HEK293 (cell line): ENCODE measurements around the gene PIK3AP1.

Experiments used
- CTCF ChIA-PET: fragments of 350-600 bp; formaldehyde crosslinking; extraction: SDS; loops from one replicate; lab custom pipeline; 2021; ENCODE audit warnings: antibody characterized with exemption; lab: Yijun Ruan, JAX
- POLR2A ChIA-PET: fragments of 300-600 bp; formaldehyde crosslinking; extraction: SDS; loops from one replicate; lab custom pipeline; 2020; ENCODE audit warnings: antibody characterized with exemption, inconsistent platforms; lab: Yijun Ruan, JAX
- H3K27ac ChIP-seq: fragments of 200-500 bp; sonication (Bioruptor generic); 2 replicates; pipeline ENCODE4 v1.5.1; 2014; ENCODE audit warnings: low read depth, low read length, control low read depth, inconsistent platforms; ENCODE audit errors: extremely low read depth
- H3K36me3 ChIP-seq, 2 experiments: fragments of 200-500 bp in 1 of 2; sonication (Bioruptor generic) in 1 of 2; 1 replicate in 1 of 2; 2 replicates in 1 of 2; pipeline ENCODE4 v1.5.1; 2014 to 2017; ENCODE audit warnings: inconsistent platforms in 2 of 2, low read length in 2 of 2; ENCODE audit not compliant: control insufficient read depth in 2 of 2, insufficient read depth in 1 of 2
- H3K4me1 ChIP-seq: fragments of 200-500 bp; sonication (Bioruptor generic); 2 replicates; pipeline ENCODE4 v1.5.1; 2014; ENCODE audit warnings: mild to moderate bottlenecking, low read length, inconsistent platforms; ENCODE audit not compliant: control insufficient read depth, insufficient read depth
- H3K4me3 ChIP-seq: 2 replicates; pipeline ENCODE4 v1.5.1; 2011; ENCODE audit warnings: low read depth, mild to moderate bottlenecking, control low read depth, low read length, moderate library complexity
- H3K9me3 ChIP-seq: fragments of 200-500 bp; sonication (Bioruptor generic); 2 replicates; pipeline ENCODE4 v1.5.1; 2014; ENCODE audit warnings: low read depth, low read length, inconsistent platforms; ENCODE audit not compliant: control insufficient read depth, insufficient read depth
- FEZF1 ChIP-seq: fragments of 450-650 bp; formaldehyde crosslinking; IDR thresholded peaks from 2 replicates; pipeline ENCODE4 v1.5.1; 2016; ENCODE audit warnings: missing biosample characterization, missing genetic modification characterization
- PRDM1 ChIP-seq: fragments of 450-650 bp; formaldehyde crosslinking; IDR thresholded peaks from 2 replicates; pipeline ENCODE4; 2016; ENCODE audit warnings: missing biosample characterization, missing genetic modification characterization
- SALL2 ChIP-seq: fragments of 450-650 bp; formaldehyde crosslinking; IDR thresholded peaks from 2 replicates; pipeline ENCODE4 v1.5.0; 2017; ENCODE audit warnings: missing biosample characterization, mild to moderate bottlenecking, missing genetic modification characterization, borderline replicate concordance
- YY2 ChIP-seq: fragments of 450-650 bp; formaldehyde crosslinking; IDR thresholded peaks from 2 replicates; pipeline ENCODE4 v1.5.1; 2016; ENCODE audit warnings: missing biosample characterization, missing genetic modification characterization
- ZNF121 ChIP-seq: fragments of 450-650 bp; formaldehyde crosslinking; IDR thresholded peaks from 2 replicates; pipeline ENCODE4 v1.5.1; 2016; ENCODE audit warnings: missing biosample characterization, missing genetic modification characterization
- ZNF175 ChIP-seq: fragments of 450-650 bp; formaldehyde crosslinking; IDR thresholded peaks from 2 replicates; pipeline ENCODE4 v1.5.1; 2016; ENCODE audit warnings: missing biosample characterization, missing genetic modification characterization
- ZNF26 ChIP-seq: fragments of 450-650 bp; formaldehyde crosslinking; IDR thresholded peaks from 2 replicates; pipeline ENCODE4 v1.5.1; 2016; ENCODE audit warnings: missing biosample characterization, missing genetic modification characterization
- ZNF335 ChIP-seq: fragments of 450-650 bp; formaldehyde crosslinking; conservative IDR thresholded peaks from 2 replicates; pipeline ENCODE4 v1.5.1; 2016; ENCODE audit warnings: missing biosample characterization, missing genetic modification characterization
- ZNF350 ChIP-seq: fragments of 450-650 bp; formaldehyde crosslinking; IDR thresholded peaks from 2 replicates; pipeline ENCODE4 v1.5.0; 2017; ENCODE audit warnings: missing biosample characterization, mild to moderate bottlenecking, missing genetic modification characterization
- ZNF501 ChIP-seq: fragments of 450-650 bp; formaldehyde crosslinking; IDR thresholded peaks from 2 replicates; pipeline ENCODE4 v1.5.1; 2016; ENCODE audit warnings: missing biosample characterization, missing genetic modification characterization
- ZNF529 ChIP-seq: fragments of 450-650 bp; formaldehyde crosslinking; IDR thresholded peaks from 2 replicates; pipeline ENCODE4 v1.5.1; 2017; ENCODE audit warnings: missing genetic modification characterization, missing biosample characterization; ENCODE audit not compliant: insufficient replicate concordance
- ZNF555 ChIP-seq: fragments of 450-650 bp; formaldehyde crosslinking; conservative IDR thresholded peaks from 2 replicates; pipeline ENCODE4 v1.5.1; 2017; ENCODE audit warnings: missing biosample characterization, mild to moderate bottlenecking, missing genetic modification characterization, inconsistent platforms
- TF ChIP-seq, protein P1 (sequence below): fragments of 450-650 bp; formaldehyde crosslinking; IDR thresholded peaks from 2 replicates; pipeline ENCODE4 v1.5.1; 2016; ENCODE audit warnings: missing biosample characterization, missing genetic modification characterization
- TF ChIP-seq, protein P2 (sequence below): fragments of 450-650 bp; formaldehyde crosslinking; IDR thresholded peaks from 2 replicates; pipeline ENCODE4 v1.5.1; 2017; ENCODE audit warnings: missing biosample characterization, missing genetic modification characterization

The PIK3AP1 gene

GRCh38 chr10:96585736-96586418 is 134.4 kb downstream of the PIK3AP1 start (continued):
- TF ChIP-seq ZNF26 (no peak), ZNF350 (tag by site-specific recombination) (no peak), ZNF555 (tag by site-specific recombination) (no peak), FEZF1 (no peak), PRDM1 (tag by site-specific recombination) (peak; percentile 66), YY2 (0 out of 2 replicates have a peak, but pooled peaks have one; percentile 49), ZNF529 (tag by site-specific recombination) (no peak)
- TF ChIP-seq, protein P1, sequence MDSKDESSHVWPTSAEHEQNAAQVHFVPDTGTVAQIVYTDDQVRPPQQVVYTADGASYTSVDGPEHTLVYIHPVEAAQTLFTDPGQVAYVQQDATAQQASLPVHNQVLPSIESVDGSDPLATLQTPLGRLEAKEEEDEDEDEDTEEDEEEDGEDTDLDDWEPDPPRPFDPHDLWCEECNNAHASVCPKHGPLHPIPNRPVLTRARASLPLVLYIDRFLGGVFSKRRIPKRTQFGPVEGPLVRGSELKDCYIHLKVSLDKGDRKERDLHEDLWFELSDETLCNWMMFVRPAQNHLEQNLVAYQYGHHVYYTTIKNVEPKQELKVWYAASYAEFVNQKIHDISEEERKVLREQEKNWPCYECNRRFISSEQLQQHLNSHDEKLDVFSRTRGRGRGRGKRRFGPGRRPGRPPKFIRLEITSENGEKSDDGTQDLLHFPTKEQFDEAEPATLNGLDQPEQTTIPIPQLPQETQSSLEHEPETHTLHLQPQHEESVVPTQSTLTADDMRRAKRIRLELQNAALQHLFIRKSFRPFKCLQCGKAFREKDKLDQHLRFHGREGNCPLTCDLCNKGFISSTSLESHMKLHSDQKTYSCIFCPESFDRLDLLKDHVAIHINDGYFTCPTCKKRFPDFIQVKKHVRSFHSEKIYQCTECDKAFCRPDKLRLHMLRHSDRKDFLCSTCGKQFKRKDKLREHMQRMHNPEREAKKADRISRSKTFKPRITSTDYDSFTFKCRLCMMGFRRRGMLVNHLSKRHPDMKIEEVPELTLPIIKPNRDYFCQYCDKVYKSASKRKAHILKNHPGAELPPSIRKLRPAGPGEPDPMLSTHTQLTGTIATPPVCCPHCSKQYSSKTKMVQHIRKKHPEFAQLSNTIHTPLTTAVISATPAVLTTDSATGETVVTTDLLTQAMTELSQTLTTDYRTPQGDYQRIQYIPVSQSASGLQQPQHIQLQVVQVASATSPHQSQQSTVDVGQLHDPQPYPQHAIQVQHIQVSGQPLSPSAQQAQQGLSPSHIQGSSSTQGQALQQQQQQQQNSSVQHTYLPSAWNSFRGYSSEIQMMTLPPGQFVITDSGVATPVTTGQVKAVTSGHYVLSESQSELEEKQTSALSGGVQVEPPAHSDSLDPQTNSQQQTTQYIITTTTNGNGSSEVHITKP (tag by site-specific recombination): 0 out of 2 replicates have a peak, but pooled peaks have one; percentile 14

- no peak overlapping the region for H3K27ac ChIP-seq
- peak; percentile 71 for TF ChIP-seq ZNF121 (tag by site-specific recombination)
- no peak for TF ChIP-seq SALL2 (tag by site-specific recombination)
- H3K4me3 ChIP-seq: no peak overlapping the region
- H3K36me3 ChIP-seq: no peaks in the 10 kb centered on the region
- ChIA-PET CTCF (interaction anchor here (0.7 to 1.7 kb wide), 2 partner anchors 28 to 427 kb away, joined by 3 to 6 read pairs; no protein-coding TSS in a partner anchor), POLR2A (no interaction called here)
- no peaks in the 10 kb centered on the region for H3K9me3 ChIP-seq
- H3K4me1 ChIP-seq: peaks cover 31% of the 10 kb centered on the region; the same call in 1 of the 2 replicates
Observed at GRCh38 chr10:96584474-96584873, 135.8 kb downstream of the PIK3AP1 start.

GRCh38 chr10:96584035-96584434 is 136.3 kb downstream of the PIK3AP1 start:
- peaks cover 33% of the 10 kb centered on the region; the same call in 1 of the 2 replicates for H3K4me1 ChIP-seq
- CTCF ChIA-PET: interaction anchor here (0.7 kb wide), 1 partner anchor 427 kb away, joined by 3 read pairs; no protein-coding TSS in a partner anchor
- POLR2A ChIA-PET: no interaction called here
- H3K4me3 ChIP-seq: no peak overlapping the region
- no peaks in the 10 kb centered on the region for H3K9me3 ChIP-seq
- TF ChIP-seq ZNF335 (no peak), ZNF175 (tag by site-specific recombination) (no peak), ZNF501 (tag by site-specific recombination) (no peak)
- TF ChIP-seq, protein P2, sequence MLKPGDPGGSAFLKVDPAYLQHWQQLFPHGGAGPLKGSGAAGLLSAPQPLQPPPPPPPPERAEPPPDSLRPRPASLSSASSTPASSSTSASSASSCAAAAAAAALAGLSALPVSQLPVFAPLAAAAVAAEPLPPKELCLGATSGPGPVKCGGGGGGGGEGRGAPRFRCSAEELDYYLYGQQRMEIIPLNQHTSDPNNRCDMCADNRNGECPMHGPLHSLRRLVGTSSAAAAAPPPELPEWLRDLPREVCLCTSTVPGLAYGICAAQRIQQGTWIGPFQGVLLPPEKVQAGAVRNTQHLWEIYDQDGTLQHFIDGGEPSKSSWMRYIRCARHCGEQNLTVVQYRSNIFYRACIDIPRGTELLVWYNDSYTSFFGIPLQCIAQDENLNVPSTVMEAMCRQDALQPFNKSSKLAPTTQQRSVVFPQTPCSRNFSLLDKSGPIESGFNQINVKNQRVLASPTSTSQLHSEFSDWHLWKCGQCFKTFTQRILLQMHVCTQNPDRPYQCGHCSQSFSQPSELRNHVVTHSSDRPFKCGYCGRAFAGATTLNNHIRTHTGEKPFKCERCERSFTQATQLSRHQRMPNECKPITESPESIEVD: peak; percentile 47; the same call in 1 of the 2 replicates
- no peaks in the 10 kb centered on the region for H3K36me3 ChIP-seq
- H3K27ac ChIP-seq: no peak overlapping the region
